Measurements from ENCODE around the gene DPYD.

- TF ChIP-seq PAX5 (IDR thresholded peaks at IDR 0.05; ENCODE audit: insufficient read depth, low read length, severe bottlenecking) (no peak), POLR2A (IDR thresholded peaks at IDR 0.05; ENCODE audit: low read depth, low read length) (no peak), TAF1 (IDR thresholded peaks at IDR 0.05; ENCODE audit: low read depth, low read length) (no peak), POLR2AphosphoS5 (IDR thresholded peaks at IDR 0.05; ENCODE audit: low read depth, low read length) (no peak), SPI1 (IDR thresholded peaks at IDR 0.05; ENCODE audit: low read depth, low read length) (no peak)
Measured at GRCh38 chr1:97166626-97167025, 754.2 kb downstream of the DPYD start.
